ENCODE data around the gene ZNF205. TPM values are rescaled to one million over a fixed set of nuclear protein-coding genes. Genes with fewer than 3 reads are reported as not detected.

The ZNF205 gene
- total and polyA plus RNA-seq, 10 of the 15 experiments (the other 5 are each of a cell fraction or from before 2014, with no cell fraction given), result 0.26 to 1.5 (median 0.78) TPM; not detected in 2

GRCh38 chr16:3141781-3142311 lies 29.5 kb downstream of the ZNF205 start:
- H3K79me2 ChIP-seq (ENCODE audit: control insufficient read depth, insufficient read depth, low read length), result no peaks in the 10 kb centered on the region
- no peak overlapping the region for H3K4me2 ChIP-seq (ENCODE audit: control insufficient read depth, insufficient read depth)
- no peaks in the 10 kb centered on the region for H4K20me1 ChIP-seq (ENCODE audit: control insufficient read depth, insufficient read depth)
- H3K9ac ChIP-seq (ENCODE audit: control insufficient read depth, insufficient read depth, low read length), result no peak overlapping the region
- no TSS peak for BruUV-seq (replicated peaks)
- POLR2A ChIA-PET, result no interaction called here
- intact Hi-C loops (cut with micrococcal nuclease; ENCODE audit: unreplicated experiment) (no loop called here), in situ Hi-C loops (cut with MboI) (no loop called here)
- no peak for FAIRE-seq
- SMC1A ChIA-PET (ENCODE audit: uncharacterized antibody, unreplicated experiment), result no interaction called here
- no peaks in the 10 kb centered on the region for H3K27me3 ChIP-seq (replicated peaks in 1 of 2; ENCODE audit: control insufficient read depth in 2 of 2, insufficient read depth in 2 of 2, low read length in 1 of 2)
- RAD21 ChIA-PET (ENCODE audit: unreplicated experiment), result no interaction called here
- H3K27ac ChIP-seq (ENCODE audit: control insufficient read depth, insufficient read depth), result no peak overlapping the region
- H3K4me1 ChIP-seq (ENCODE audit: control insufficient read depth, insufficient read depth, low read length), result no peaks in the 10 kb centered on the region
- H2AFZ ChIP-seq (ENCODE audit: control insufficient read depth, low read depth, low read length), result no peak overlapping the region
- H3K4me3 ChIP-seq, result no peak overlapping the region
- no peaks in the 10 kb centered on the region; a peak in 2 of 4 replicates for H3K36me3 ChIP-seq (ENCODE audit: control insufficient read depth in 2 of 2, insufficient read depth in 2 of 2, low read length in 1 of 2)
- H3K9me3 ChIP-seq (replicated peaks; ENCODE audit: control insufficient read depth, insufficient read depth, low read length), result no peaks in the 10 kb centered on the region
- TF ChIP-seq BRCA1 (IDR thresholded peaks at IDR 0.05; ENCODE audit: low read depth, low read length), result no peak
- TF ChIP-seq SP1 (IDR thresholded peaks at IDR 0.05; ENCODE audit: low read depth, low read length), result no peak
- TF ChIP-seq NFYB (IDR thresholded peaks at IDR 0.05; ENCODE audit: insufficient read depth, low read depth, low read length), result no peak
- TF ChIP-seq MEF2B (IDR thresholded peaks at IDR 0.05; ENCODE audit: partially characterized antibody, poor library complexity, severe bottlenecking), result no peak
- no peak for TF ChIP-seq NFXL1 (IDR thresholded peaks at IDR 0.05; ENCODE audit: borderline replicate concordance)
- TF ChIP-seq TCF12 (IDR thresholded peaks at IDR 0.05; ENCODE audit: low read depth, low read length), result no peak
- TF ChIP-seq FOXM1 (IDR thresholded peaks at IDR 0.05; ENCODE audit: low read depth, low read length), result no peak
- no peak for TF ChIP-seq PAX8 (IDR thresholded peaks at IDR 0.05)
- no peak for TF ChIP-seq BHLHE40 (IDR thresholded peaks at IDR 0.05; ENCODE audit: borderline replicate concordance in 1 of 2, low read depth in 2 of 2, low read length in 1 of 2)
- no peak for TF ChIP-seq IRF4 (IDR thresholded peaks at IDR 0.05; ENCODE audit: low read depth, low read length)
- no peak for TF ChIP-seq NR2C1 (IDR thresholded peaks at IDR 0.05)
- no peak for TF ChIP-seq CREB1 (IDR thresholded peaks at IDR 0.05; ENCODE audit: low read depth)
- TF ChIP-seq ETV6 (conservative IDR thresholded peaks at IDR 0.05 in 1 of 2, IDR thresholded peaks at IDR 0.05 in 1 of 2; ENCODE audit: borderline replicate concordance in 1 of 2, low read depth in 1 of 2), result no peak
- no peak for TF ChIP-seq IRF3 (IDR thresholded peaks at IDR 0.05)
- TF ChIP-seq REST (IDR thresholded peaks at IDR 0.05; ENCODE audit: low read depth, low read length), result no peak
- TF ChIP-seq HSF1 (IDR thresholded peaks at IDR 0.05; ENCODE audit: low read depth, low read length), result no peak
- WGBS (ENCODE audit: insufficient coverage, insufficient replicate concordance, low lambda C conversion rate, missing lambda C conversion rate), result 86% methylated on average over 23 of the region's 23 CpGs
- DNase-seq (ENCODE audit: low read depth, low spot score), result no peak
- ATAC-seq, result no peak
- CTCF ChIA-PET, result no interaction called here

All from GM12878 (cell line).